Measurements from ENCODE around the gene SNRPN. TPM values are rescaled to one million over a fixed set of nuclear protein-coding genes. Genes with fewer than 3 reads are reported as not detected.
A peak's percentile ranks its signal among the peaks of the same experiment; 100 is the strongest.

The SNRPN gene
- total and polyA plus RNA-seq, 9 of the 15 experiments (the other 6 are each of a cell fraction or from before 2014, with no cell fraction given) = 0.04 to 0.78 (median 0.23) TPM; not detected in 2

DNA sequence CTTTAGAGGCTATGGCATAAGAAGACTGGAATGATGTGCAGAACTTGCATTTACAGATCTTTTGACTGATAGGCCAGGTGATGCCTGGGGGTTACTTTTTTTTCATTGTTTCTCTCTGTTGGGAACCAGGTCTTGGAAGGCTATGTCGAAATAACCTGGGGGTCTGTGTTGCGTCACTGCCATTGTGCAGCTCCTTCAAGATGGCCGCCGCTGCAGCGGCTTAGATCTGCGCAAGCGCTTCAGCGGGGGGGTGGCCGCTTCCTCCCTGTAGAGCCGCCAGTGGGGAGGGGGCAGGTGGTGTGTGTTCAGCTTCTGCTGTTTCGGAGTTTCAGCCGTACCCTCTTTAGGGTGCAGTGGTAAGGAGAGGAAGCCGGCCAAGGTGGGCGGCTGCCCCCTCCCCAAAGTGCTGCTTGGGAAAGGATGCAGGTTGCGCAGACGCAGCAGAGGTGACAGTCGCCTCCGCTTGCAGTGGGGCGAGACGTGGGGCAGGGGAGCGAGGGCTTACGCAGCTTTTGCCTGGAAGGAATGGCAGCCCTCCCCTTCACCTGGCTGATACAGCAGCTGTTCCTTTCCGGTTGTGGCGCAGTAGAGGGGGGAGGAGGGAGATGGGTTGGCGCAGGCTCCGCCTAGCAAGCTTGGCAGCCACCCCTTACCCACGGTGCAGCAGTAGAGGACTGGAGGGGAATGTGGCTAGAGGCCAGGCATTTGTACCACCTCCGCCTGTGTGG, 1.5 kb downstream of the SNRPN start:
- peak in 1 of 4 experiments; percentile 7 for DNase-seq (ENCODE audit: extremely low read depth in 1 of 4, low spot score in 3 of 4)
- FAIRE-seq = no peak
- no peak overlapping the region for H3K9ac ChIP-seq (ENCODE audit: insufficient read depth in 1 of 2, low read depth in 2 of 2, low read length in 2 of 2)
- no peak overlapping the region for H3K27ac ChIP-seq (ENCODE audit: extremely low read depth, low read depth, low read length)
- H3K36me3 ChIP-seq (ENCODE audit: control insufficient read depth, insufficient read depth, low read length) = no peaks in the 10 kb centered on the region
- no peaks in the 10 kb centered on the region; a peak in 1 of 5 replicates for H3K4me1 ChIP-seq (replicated peaks in 1 of 2; ENCODE audit: control insufficient read depth in 2 of 2, insufficient read depth in 2 of 2, low read length in 2 of 2)
- intact Hi-C loops (cut with micrococcal nuclease) (no loop called here), in situ Hi-C loops (cut with MboI) (no loop called here)
- 2% methylated on average over 12 of the region's 28 CpGs for WGBS (ENCODE audit: insufficient coverage, low coverage, missing lambda C conversion rate)
- no peak for ATAC-seq
- no peaks in the 10 kb centered on the region for H3K9me3 ChIP-seq (replicated peaks; ENCODE audit: control insufficient read depth, insufficient read depth, low read depth, low read length)
- CTCF ChIA-PET (ENCODE audit: low intra/inter-chr PET ratio) = no interaction called here
- H3K27me3 ChIP-seq (ENCODE audit: control insufficient read depth in 2 of 2, insufficient read depth in 2 of 2, low read length in 2 of 2) = no peaks in the 10 kb centered on the region
- no peaks in the 10 kb centered on the region for H3K9me1 ChIP-seq (ENCODE audit: control insufficient read depth, insufficient read depth, low read length)
- no peak overlapping the region for H3K4me3 ChIP-seq
- no TSS peak for BruUV-seq (replicated peaks)
- no peak overlapping the region for H3K4me2 ChIP-seq (ENCODE audit: insufficient read depth, low read length)
- no peaks in the 10 kb centered on the region for H3K79me2 ChIP-seq (ENCODE audit: control insufficient read depth, insufficient read depth, low read length)
- H2AFZ ChIP-seq (ENCODE audit: low read depth, low read length) = no peak overlapping the region
- POLR2A ChIA-PET = no interaction called here
- no peaks in the 10 kb centered on the region for H4K20me1 ChIP-seq (replicated peaks; ENCODE audit: control insufficient read depth, insufficient read depth, low read length)
- TF ChIP-seq ZNF224 (CRISPR knock-in tag; IDR thresholded peaks at IDR 0.05) (no peak), NRF1 (conservative IDR thresholded peaks at IDR 0.05 in 1 of 2, IDR thresholded peaks at IDR 0.05 in 1 of 2) (peak; percentile 46 to 50; a peak in 3 of 4 replicates), HNRNPL (IDR thresholded peaks at IDR 0.05; ENCODE audit: low read depth, low read length) (no peak), ZNF583 (CRISPR knock-in tag; IDR thresholded peaks at IDR 0.05) (no peak), NFIX (CRISPR knock-in tag; IDR thresholded peaks at IDR 0.05; ENCODE audit: low read depth) (no peak), CEBPG (CRISPR knock-in tag; IDR thresholded peaks at IDR 0.05) (no peak), CEBPG (tag; conservative IDR thresholded peaks at IDR 0.05 in 1 of 2, IDR thresholded peaks at IDR 0.05 in 1 of 2) (peak in 1 of 2 experiments; percentile 79; a peak in 2 of 4 replicates), RFX1 (IDR thresholded peaks at IDR 0.05) (no peak)
- TF ChIP-seq, protein P1, sequence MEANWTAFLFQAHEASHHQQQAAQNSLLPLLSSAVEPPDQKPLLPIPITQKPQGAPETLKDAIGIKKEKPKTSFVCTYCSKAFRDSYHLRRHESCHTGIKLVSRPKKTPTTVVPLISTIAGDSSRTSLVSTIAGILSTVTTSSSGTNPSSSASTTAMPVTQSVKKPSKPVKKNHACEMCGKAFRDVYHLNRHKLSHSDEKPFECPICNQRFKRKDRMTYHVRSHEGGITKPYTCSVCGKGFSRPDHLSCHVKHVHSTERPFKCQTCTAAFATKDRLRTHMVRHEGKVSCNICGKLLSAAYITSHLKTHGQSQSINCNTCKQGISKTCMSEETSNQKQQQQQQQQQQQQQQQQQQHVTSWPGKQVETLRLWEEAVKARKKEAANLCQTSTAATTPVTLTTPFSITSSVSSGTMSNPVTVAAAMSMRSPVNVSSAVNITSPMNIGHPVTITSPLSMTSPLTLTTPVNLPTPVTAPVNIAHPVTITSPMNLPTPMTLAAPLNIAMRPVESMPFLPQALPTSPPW (CRISPR knock-in tag; IDR thresholded peaks at IDR 0.05) = peak; percentile 45; the same call in 1 of the 2 replicates
- TF ChIP-seq, protein P2, sequence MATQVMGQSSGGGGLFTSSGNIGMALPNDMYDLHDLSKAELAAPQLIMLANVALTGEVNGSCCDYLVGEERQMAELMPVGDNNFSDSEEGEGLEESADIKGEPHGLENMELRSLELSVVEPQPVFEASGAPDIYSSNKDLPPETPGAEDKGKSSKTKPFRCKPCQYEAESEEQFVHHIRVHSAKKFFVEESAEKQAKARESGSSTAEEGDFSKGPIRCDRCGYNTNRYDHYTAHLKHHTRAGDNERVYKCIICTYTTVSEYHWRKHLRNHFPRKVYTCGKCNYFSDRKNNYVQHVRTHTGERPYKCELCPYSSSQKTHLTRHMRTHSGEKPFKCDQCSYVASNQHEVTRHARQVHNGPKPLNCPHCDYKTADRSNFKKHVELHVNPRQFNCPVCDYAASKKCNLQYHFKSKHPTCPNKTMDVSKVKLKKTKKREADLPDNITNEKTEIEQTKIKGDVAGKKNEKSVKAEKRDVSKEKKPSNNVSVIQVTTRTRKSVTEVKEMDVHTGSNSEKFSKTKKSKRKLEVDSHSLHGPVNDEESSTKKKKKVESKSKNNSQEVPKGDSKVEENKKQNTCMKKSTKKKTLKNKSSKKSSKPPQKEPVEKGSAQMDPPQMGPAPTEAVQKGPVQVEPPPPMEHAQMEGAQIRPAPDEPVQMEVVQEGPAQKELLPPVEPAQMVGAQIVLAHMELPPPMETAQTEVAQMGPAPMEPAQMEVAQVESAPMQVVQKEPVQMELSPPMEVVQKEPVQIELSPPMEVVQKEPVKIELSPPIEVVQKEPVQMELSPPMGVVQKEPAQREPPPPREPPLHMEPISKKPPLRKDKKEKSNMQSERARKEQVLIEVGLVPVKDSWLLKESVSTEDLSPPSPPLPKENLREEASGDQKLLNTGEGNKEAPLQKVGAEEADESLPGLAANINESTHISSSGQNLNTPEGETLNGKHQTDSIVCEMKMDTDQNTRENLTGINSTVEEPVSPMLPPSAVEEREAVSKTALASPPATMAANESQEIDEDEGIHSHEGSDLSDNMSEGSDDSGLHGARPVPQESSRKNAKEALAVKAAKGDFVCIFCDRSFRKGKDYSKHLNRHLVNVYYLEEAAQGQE (IDR thresholded peaks at IDR 0.05; ENCODE audit: borderline replicate concordance) = no peak
- TF ChIP-seq, protein P2 (CRISPR knock-in tag; IDR thresholded peaks at IDR 0.05; ENCODE audit: low read depth) = no peak
